HG03039 (cell line): ENCODE data around the gene OR4L1.
"Not testable (repeated sequence)": the region's sequence is repeated elsewhere in the genome, so short reads cannot be mapped to it uniquely, and the experiment has no call there.

ENCODE experiments used
- ATAC-seq: cut with Tn5 transposase; IDR thresholded peaks from one replicate; pipeline ENCODE4 v1.9.1; 2021; ENCODE audit warnings: mild to moderate bottlenecking, moderate library complexity; ENCODE audit not compliant: unreplicated experiment

Gene OR4L1, protein sequence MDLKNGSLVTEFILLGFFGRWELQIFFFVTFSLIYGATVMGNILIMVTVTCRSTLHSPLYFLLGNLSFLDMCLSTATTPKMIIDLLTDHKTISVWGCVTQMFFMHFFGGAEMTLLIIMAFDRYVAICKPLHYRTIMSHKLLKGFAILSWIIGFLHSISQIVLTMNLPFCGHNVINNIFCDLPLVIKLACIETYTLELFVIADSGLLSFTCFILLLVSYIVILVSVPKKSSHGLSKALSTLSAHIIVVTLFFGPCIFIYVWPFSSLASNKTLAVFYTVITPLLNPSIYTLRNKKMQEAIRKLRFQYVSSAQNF

DNA sequence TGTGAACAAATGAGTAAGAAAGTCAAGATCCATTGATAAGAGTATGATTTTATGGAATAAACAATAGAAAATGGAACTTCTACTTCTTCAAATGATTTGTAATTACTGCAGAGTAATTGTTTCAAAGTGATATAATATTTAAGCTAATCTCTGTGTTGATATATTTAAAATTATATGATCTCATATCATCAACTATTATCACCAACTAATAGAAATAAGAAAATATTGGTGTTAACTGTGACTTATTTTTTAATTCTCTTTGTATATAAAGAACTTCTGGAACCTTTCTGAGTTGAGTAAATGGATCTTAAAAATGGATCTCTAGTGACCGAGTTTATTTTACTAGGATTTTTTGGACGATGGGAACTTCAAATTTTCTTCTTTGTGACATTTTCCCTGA lies at the start of gene OR4L1:
TSS of gene OR4L1 (plus strand) at position 301 of the 400 bp plus-strand sequence. CDS start at position 301, 0 bp downstream.
- no peak for ATAC-seq

DNA sequence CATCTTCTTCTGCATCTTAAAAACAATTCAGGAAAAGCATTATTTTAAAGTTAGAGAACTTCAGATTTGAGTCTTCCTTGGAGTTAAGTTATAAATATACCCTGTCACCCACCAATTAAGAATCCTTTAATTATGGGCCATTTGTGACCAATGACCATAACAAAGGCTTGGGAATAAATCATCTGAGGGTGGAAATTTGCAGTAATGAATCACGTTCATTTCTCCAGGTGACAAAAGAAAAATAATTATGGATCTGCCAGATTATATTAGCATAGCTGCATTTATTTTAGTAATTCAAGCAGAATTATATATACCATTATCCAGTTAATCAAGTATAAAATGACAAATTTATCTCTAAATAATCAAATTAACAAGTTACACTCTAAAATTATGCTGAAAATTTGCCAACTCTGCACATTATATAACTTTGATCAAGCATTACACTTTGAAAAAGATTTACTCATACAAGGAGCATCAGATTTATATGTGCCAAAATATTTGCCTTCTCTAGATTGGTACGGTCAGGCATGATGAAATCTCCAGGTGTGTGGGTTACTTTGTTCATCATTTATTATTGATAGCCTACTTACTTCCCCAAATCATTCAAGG lies 40.5 kb upstream of the OR4L1 start, which contains the start of gene OR4K14:
TSS of gene OR4K14 (minus strand) at position 51 of the 609 bp plus-strand sequence. CDS start 4,114 bp downstream, outside the sequence.
- no peak for ATAC-seq

DNA sequence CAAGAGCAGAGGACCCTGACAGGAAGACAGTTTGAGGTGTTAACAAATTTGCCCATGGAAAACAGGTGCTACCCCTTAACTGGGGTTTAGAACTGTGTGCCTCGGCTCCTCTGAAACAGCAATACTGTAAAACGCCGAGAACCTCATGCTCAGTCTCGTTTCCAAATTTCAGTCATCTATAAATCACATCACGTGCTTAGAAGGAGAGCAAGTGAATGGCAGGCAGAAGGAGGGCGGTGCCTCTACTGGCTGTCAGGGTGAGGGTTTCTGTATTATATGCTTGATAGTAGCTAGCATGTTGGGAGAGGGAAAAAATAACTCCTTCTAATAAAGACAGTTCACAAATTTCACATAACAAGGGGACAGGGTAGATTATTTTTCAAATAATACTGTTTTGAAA lies 28.8 kb upstream of the OR4L1 start:
- ATAC-seq, result no peak

DNA sequence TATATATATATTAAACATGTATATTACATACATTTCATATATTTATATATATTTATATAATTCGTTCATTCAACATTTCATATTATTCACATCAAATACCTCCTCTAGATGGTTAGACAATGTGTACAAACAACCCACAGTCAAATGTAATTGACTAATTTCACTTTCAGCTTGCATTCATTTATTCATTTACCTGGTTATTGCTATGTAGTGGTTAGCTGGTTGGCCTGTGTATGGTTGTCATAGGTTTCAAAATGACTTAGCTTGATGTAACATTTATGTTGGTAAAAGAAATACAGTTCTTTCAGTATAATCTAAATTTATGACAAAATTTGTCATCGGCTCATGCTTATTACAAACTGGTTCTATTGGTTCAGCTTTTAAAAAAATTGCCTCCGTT lies 24.4 kb upstream of the OR4L1 start:
- no peak for ATAC-seq

DNA sequence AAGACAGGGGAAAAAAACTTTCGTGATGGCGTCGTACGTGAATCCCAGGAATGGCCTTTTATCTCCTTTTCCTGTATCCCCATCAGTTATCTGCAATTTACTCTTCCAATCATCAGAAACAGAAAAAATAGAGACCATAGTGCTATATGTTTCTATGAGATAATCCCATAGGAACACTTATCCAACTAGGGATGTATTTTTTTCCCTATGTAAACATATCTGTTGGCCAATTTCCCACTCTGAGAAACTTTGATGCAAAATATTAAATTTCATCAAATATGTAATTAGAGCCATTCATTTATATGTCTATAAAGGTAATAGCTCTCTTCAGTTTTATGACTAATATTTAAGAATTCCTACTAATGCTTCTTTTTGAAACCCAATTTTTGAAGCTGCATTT lies 23.9 kb upstream of the OR4L1 start, which contains the start of gene OR4K13:
TSS of gene OR4K13 (minus strand) at position 101 of the 400 bp plus-strand sequence. CDS start 1,280 bp downstream, outside the sequence.
- no peak for ATAC-seq

DNA sequence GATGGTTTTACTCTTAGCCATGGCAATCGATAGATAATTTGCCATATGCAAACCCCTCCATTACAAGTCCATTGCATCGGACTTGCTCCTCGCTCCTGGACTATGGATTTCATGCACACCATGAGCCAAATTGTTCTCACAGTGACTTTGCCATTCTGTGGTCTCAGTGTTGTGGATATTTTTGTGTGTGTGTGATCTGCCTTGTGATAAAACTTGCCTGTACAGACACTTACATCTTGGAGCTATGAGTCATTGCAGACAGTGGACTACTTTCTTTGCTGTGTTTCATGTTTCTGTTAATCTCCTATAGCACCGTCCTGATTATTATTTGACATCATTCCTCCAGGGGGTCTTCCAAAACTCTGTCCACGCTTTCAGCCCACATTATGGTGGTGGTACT lies 15.6 kb upstream of the OR4L1 start:
- ATAC-seq, result no peak

DNA sequence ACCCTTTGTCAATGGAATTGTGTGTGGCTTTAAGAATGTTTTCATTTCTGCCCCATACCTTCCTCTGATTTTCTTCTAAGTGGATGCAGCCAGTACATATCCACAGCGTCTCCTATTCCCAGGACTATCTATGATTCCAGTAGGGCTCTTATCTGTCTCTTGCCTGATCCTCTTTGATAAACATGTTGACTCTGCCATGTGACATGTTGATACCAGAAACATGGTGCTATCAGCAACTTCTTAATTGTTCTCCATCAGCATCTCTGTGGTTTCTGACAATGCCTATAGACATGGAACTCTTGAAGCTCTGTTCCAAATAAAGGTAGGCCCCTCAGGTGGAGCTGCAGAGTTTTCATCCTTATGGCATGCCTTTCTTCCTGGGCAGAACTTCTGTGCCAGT lies 11.6 kb upstream of the OR4L1 start:
- no peak for ATAC-seq

DNA sequence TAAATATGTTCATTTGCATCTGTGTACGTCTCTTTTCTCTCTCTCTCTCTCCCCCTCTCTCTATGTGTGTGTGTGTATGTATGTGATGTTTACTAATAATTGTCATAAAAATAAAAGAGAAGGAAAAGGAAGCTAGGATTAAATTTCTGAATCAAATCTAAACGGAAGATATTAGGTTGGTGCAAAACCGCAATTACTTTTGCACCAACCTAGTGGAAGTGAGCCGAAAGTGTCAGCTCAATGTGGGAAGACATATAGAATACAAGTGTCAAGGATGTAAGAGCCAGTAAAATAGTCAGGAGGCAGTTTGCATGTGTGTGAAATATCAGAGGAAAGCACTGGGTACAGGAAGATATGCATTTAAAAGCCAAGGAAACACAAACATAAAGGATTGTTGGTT lies 32.2 kb downstream of the OR4L1 start:
- no peak for ATAC-seq

DNA sequence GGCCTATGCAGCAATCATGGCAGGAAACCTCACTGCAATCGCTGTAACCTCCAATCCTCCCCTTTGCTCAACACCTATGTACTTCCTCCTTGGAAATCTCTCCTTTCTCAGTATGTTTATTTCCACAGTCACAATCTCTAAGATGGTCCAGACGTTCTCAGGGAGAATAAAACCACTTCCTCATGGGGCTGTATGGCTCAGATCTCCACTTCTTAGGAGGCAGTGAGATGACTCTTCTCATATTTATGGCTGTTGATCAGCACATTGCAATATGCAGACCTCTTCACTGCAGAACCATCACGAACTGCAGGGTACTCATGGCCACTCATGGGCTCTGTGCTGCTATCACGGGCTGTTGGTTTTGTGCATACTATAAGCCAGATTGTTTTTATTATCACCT lies 33.6 kb downstream of the OR4L1 start:
- ATAC-seq, result no peak

DNA sequence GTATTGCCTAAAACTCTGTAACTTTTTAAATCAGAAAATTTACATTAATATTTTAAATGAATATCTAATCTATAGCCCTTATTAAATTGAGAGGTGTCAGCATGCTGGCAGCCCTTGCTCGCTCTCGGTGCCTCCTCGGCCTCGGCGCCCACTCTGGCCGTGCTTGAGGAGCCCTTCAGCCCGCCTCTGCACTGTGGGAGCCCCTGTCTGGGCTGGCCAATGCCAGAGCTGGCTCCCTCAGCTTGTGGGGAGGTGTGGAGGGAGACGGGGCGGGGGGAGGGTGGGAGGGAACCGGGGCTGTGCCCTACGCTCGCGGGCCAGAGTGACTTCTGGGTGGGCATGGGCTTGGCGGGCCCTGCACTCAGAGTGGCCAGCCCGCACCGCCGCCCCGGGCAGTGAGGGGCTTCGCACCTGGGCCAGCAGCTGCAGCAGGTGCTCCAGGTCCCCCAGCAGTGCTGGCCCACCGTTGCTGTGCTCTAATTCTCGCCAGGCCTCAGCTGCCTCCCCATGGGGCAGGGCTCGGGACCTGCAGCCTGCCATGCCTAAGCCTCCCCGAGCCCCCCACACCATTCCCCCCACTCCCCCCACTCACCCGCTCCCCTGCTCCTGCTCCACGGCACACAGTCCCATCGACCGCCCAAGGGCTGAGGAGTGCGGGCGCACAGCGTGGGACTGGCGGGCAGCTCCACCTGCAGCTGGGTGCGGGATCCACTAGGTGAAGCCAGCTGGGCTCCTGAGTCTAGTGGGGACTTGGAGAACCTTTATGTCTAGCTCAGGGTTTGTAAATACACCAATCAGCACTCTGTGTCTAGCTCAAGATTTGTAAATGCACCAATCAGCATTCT lies 39.3 kb downstream of the OR4L1 start:
- ATAC-seq, result not testable (repeated sequence)

DNA sequence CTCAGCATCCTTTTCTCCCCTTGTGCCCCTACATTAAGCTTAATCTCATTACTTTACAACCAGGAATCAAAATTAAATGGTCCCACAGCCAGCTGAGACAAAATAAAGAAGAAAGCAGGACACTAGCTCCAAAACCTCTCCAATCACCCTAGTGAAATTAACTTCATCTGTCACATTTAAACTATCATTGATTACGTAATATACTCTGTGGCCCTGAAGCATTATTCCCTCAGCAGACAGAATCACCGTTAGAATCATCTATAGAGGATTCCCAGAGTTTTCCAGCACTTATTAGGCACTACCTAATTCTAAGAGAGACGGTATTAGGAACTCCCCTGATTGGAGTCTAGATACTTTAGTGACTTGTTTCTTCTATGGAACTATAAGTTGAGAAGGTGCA lies 50.6 kb downstream of the OR4L1 start, which contains the start of gene OR4K17:
TSS of gene OR4K17 (plus strand) at position 302 of the 400 bp plus-strand sequence. CDS start 6,761 bp downstream, outside the sequence.
- no peak for ATAC-seq
